ENCODE results near the gene CLEC4G.

- TF ChIP-seq GATA3 (IDR thresholded peaks at IDR 0.05; ENCODE audit: low read depth, low read length) = no peak
- TF ChIP-seq GATA2 (IDR thresholded peaks at IDR 0.05; ENCODE audit: low read depth, low read length) = no peak
These were observed 703 bp downstream of the CLEC4G start for GRCh38 chr19:7731218-7731595.
